Measurements from ENCODE around the gene LAMB4. TPM values are rescaled to one million over a fixed set of nuclear protein-coding genes. Genes with fewer than 3 reads are reported as not detected.

LAMB4 gene
- total and polyA plus RNA-seq, 8 donors: 0.22 to 0.78 (median 0.50) TPM

DNA sequence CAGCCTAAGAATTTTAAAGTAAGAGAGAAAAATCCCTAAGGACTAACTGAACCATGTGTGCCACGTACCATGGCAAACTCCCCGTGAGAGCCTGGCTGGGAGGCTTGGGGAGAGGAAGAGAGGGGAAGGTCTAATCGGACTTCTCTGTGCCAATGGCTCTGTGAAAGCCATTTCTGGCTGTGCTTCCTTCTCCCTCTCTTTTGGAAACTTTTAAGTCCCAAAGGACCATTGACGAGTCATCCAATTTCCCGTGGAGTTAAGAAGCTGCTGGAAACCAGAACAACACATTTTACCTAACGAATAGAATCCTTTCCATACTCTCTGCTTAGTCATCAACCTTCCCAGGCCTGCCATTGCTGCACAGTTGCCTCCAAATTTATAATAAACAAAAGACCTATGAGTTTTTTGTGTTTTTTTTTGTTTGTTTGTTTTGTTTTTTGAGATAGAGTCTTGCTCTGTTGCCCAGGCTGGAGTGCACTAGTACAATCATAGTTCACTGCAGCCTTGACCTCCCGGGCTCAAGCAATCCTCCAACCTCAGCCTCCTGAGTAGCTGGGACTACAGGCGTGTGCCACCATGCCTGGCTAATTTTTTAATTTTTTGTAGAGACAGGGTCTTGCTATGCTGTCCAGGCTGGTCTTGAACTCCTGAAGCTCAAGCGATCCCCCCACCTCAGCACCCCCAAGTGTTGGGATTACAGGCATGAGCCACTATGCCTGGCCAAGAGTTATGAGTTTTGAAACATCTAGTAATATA lies 140.4 kb downstream of the LAMB4 start:
- FAIRE-seq (no peak), DNase-seq (no peak), ATAC-seq (peak in 1 of 4 donors; percentile 32)
- Histone ChIP-seq H3K4me1 (peaks cover 6 to 15% (median 13%) of the 10 kb centered on the region in 3 donors), H3K36me3 (peaks cover 0 to 6% (median 0%) of the 10 kb centered on the region in 3 donors), H3K27ac (no peak overlapping the region), H3K9me3 (no peaks in the 10 kb centered on the region), H3K4me3 (no peak overlapping the region), H3K27me3 (no peaks in the 10 kb centered on the region)
- TF ChIP-seq, protein P1, sequence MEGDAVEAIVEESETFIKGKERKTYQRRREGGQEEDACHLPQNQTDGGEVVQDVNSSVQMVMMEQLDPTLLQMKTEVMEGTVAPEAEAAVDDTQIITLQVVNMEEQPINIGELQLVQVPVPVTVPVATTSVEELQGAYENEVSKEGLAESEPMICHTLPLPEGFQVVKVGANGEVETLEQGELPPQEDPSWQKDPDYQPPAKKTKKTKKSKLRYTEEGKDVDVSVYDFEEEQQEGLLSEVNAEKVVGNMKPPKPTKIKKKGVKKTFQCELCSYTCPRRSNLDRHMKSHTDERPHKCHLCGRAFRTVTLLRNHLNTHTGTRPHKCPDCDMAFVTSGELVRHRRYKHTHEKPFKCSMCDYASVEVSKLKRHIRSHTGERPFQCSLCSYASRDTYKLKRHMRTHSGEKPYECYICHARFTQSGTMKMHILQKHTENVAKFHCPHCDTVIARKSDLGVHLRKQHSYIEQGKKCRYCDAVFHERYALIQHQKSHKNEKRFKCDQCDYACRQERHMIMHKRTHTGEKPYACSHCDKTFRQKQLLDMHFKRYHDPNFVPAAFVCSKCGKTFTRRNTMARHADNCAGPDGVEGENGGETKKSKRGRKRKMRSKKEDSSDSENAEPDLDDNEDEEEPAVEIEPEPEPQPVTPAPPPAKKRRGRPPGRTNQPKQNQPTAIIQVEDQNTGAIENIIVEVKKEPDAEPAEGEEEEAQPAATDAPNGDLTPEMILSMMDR (IDR thresholded peaks at IDR 0.05): no peak
- intact Hi-C loops (cut with DNase I): no loop called here
- 90 to 94% methylated on average over 9 of the region's 9 CpGs for WGBS, 2 donors

DNA sequence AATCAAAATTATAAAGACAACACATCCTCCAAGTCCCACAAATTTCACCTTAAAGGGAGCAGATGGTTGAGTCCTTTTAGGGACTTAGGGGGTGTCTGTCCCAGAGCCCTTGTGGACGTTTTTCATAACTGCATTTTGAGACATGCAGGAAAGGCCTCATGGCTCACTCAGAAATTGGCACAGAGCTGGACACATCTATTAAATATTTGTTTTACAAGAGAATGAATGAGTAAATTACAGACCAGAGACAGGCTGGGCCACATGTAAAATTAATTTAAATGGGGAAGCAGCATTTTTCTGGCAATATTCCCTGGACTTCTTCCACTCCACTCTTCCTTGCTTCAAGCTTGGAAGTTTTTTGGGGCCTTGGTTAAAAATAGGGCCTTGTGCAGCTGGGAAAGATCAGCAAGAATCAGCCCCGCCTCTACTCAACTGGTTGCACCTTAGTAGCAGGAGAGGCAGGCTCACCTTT lies 147.2 kb downstream of the LAMB4 start:
- Histone ChIP-seq H3K4me3 (no peak overlapping the region), H3K27ac (no peak overlapping the region), H3K4me1 (no peaks in the 10 kb centered on the region), H3K27me3 (no peaks in the 10 kb centered on the region), H3K9me3 (no peaks in the 10 kb centered on the region), H3K36me3 (peaks cover 0 to 19% (median 11%) of the 10 kb centered on the region in 3 donors)
- intact Hi-C loops (cut with DNase I): no loop called here
- WGBS, 2 donors: 47 to 53% methylated on average over 2 of the region's 2 CpGs
- FAIRE-seq: no peak
- ATAC-seq: peak in 2 of 4 donors; percentile 16 to 38
- TF ChIP-seq, protein P1 (IDR thresholded peaks at IDR 0.05): no peak
- DNase-seq: no peak

DNA sequence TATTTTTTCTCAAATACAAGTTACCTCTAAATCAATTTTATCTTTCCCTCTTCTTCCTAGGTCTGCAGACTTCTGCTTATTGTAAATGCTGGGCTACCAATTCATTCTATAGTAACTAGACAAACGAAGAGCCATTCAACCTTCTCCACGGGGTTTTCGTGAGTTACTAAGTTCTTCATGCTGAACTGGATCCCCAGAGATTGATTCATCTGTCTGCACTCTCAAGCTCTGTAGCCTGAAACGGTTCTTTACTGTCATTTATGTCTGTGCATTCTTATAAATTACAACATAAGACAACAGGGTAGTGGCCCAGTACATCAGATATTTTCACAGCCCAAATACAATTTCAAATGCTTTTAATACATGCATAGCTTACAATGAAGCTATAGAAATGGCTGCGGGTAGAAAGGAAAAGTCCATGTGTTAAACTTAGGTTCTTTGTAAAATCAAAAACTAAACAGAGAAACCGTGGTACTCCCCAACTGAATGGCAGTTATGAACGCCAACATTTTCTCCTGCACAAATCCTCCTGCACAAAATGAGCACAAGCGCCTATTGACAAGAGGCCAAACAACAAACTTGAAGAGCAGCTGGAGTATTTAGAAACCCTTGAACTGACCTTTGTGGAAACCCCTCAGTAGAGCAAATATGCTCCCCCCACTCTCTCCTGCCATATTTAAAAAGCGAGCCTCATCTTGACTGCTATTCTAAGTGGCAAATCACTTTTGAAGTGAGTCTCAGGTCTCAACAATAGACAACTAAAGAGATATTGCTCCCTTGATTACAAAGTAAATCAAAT lies 147.9 kb downstream of the LAMB4 start:
- Histone ChIP-seq H3K36me3 (peaks cover 0 to 26% (median 18%) of the 10 kb centered on the region in 3 donors), H3K4me3 (no peak overlapping the region), H3K27ac (no peak overlapping the region), H3K4me1 (no peaks in the 10 kb centered on the region), H3K9me3 (no peaks in the 10 kb centered on the region), H3K27me3 (no peaks in the 10 kb centered on the region)
- ATAC-seq (no peak), FAIRE-seq (no peak), DNase-seq (no peak)
- intact Hi-C loops (cut with DNase I): no loop called here
- 83 to 84% methylated on average over 9 of the region's 9 CpGs for WGBS, 2 donors
- TF ChIP-seq, protein P1 (IDR thresholded peaks at IDR 0.05): no peak

DNA sequence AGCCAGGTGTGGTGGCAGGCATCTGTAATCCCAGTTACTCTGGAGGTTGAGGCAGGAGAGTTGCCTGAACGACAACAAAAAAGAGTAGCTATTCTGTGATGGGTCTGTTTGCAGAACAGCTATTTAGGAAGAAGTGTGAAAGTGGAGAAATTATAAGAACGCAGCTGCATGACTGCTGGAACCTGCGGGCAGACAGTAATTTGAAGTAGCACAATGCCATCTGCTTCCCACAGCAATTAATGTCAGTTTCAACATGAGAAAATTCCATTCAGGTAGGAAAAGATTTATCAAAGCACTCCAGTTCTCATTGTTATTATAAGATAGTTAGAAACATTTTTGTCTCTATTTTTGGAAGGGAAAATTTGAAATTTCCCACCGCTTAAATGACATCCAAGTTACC lies 148.7 kb downstream of the LAMB4 start:
- 79 to 82% methylated on average over 4 of the region's 4 CpGs for WGBS, 2 donors
- FAIRE-seq: no peak
- intact Hi-C loops (cut with DNase I): no loop called here

More for the DNA sequence above, 148.7 kb downstream of the LAMB4 start:
- TF ChIP-seq, protein P1 (IDR thresholded peaks at IDR 0.05): no peak
- Histone ChIP-seq H3K27me3 (no peaks in the 10 kb centered on the region), H3K9me3 (no peaks in the 10 kb centered on the region), H3K4me3 (no peak overlapping the region), H3K4me1 (no peaks in the 10 kb centered on the region), H3K27ac (no peak overlapping the region), H3K36me3 (peaks cover 0 to 28% (median 19%) of the 10 kb centered on the region in 3 donors)
- DNase-seq: no peak
- no peak for ATAC-seq

Data from pancreas (tissue), 10 donors.